ENCODE data around the gene C2CD3.
"Not testable (repeated sequence)": the region's sequence is repeated elsewhere in the genome, so short reads cannot be mapped to it uniquely, and the experiment has no call there.

Gene C2CD3

DNA sequence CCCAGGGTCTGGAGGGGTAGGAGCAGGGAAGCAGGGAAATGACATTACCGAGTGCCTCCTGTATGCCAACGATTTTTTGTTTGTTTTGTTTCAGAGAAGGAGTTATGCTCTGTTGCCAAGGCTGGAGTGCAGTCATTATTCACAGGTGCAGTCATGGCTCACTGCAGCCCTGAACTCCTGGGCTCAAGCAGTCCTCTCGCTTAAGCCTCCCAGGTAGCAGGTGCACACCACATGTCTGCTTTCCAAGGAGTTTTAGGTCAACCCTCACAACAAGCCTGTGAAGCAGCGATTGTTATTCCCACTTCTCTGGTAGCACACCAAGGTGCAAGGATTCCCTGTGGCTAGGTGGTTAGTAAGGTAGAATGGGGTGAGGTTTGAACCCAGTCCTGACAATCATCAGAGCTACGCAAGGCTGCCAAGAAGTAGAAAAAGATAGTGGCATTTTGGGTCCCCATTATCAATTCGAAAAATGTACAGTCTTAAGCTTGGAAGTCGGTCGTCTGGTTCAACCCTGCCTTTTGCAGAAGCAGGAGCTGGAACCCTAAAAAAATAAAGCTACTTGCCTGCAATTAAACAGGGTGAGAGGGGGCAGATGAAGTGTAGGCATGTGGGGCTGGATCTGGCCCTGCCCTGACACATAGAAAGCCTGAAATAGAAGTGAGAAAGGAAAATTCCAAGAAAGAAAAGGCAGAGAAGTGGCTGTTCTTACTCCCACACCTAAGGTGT lies 171.1 kb downstream of the C2CD3 start:
- DNase-seq: peak; percentile 37
- in situ Hi-C loops (cut with HindIII; ENCODE audit: low pct_ligation_motif_present, low pct_unique_long_range_greater_than_20kb, low sequenced_read_pairs): no loop called here

- no peak for DNase-seq
- in situ Hi-C loops (cut with HindIII; ENCODE audit: low pct_ligation_motif_present, low pct_unique_long_range_greater_than_20kb, low sequenced_read_pairs): no loop called here
Measured at GRCh38 chr11:73998846-73999575, 171.8 kb downstream of the C2CD3 start.

DNA sequence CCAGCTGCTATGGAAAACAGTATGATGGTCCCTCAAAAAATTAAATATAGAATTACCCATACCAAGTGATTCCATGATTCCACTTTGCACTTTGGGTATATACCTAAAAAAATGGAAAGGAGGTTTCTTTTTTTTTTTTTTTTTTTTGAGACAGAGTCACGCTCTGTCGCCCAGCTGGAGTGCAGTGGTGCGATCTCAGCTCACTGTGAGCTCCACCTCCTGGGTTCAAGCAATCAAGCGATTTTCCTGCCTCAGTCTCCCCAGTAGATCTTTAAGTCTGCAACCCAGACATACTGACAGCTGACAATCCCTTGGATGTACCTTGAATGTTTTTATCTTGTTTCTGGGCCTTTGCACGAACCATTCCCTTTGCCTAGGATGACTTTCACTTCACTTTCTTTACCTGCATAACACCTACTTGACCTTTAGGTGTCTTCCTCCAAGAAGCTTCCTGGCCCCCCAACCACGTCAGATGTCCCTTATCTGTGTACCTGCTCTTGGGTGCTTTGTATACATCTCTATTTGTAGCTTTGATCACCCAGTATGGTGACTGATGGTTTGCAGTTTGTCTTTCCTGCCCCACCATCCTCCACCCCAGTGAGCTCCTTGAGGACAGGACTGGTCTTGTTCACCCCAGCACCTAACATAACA lies 173.6 kb downstream of the C2CD3 start:
- in situ Hi-C loops (cut with HindIII; ENCODE audit: low pct_ligation_motif_present, low pct_unique_long_range_greater_than_20kb, low sequenced_read_pairs): no loop called here
- DNase-seq: no peak

GRCh38 chr11:73996161-73996747 lies 174.5 kb downstream of the C2CD3 start:
- DNase-seq: no peak
- in situ Hi-C loops (cut with HindIII; ENCODE audit: low pct_ligation_motif_present, low pct_unique_long_range_greater_than_20kb, low sequenced_read_pairs): no loop called here

DNA sequence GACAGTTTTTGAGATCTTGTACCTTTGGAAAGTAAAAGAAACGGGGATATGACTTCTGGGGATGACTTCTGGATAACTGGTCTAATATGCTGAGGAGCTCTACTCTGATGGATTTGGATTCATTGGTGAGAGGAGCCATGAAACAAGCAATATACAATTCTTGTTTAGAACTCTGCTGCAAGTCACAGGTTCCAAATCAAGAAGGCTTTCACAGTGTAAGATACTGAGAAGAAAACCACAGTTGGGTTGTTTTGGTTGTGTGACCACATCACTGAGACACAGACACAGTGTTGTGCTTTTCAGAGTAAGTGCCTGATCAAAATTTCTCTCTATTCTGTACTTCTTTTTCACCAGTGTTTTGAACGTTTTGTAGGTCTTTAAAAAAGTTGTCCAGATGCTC lies 175.1 kb downstream of the C2CD3 start:
- no peak for DNase-seq
- in situ Hi-C loops (cut with HindIII; ENCODE audit: low pct_ligation_motif_present, low pct_unique_long_range_greater_than_20kb, low sequenced_read_pairs): no loop called here

GRCh38 chr11:73995247-73995646 lies 175.6 kb downstream of the C2CD3 start:
- in situ Hi-C loops (cut with HindIII; ENCODE audit: low pct_ligation_motif_present, low pct_unique_long_range_greater_than_20kb, low sequenced_read_pairs): no loop called here
- no peak for DNase-seq

GRCh38 chr11:73991471-73992006 lies 179.3 kb downstream of the C2CD3 start:
- in situ Hi-C loops (cut with HindIII; ENCODE audit: low pct_ligation_motif_present, low pct_unique_long_range_greater_than_20kb, low sequenced_read_pairs): no loop called here
- DNase-seq: no peak

GRCh38 chr11:73990730-73991129 lies 180.1 kb downstream of the C2CD3 start:
- in situ Hi-C loops (cut with HindIII; ENCODE audit: low pct_ligation_motif_present, low pct_unique_long_range_greater_than_20kb, low sequenced_read_pairs): no loop called here
- no peak for DNase-seq

DNA sequence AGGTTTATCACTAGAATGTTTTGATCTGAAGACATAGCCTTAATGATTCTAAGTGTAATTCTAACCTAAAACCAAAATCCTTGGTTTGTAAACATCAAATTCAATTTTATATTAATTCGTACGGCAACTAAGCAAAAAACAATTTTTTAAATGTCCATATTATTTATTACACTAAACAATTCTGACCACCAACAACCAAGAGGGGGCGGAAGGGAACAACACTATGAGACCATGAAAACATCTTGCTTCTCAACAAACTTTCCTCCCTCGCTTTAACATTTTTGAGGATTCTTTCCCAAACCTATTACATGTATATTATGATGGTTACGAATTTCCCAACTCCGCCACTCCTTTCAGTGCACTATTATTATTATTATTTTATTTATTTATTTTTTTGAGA lies 181.6 kb downstream of the C2CD3 start:
- in situ Hi-C loops (cut with HindIII; ENCODE audit: low pct_ligation_motif_present, low pct_unique_long_range_greater_than_20kb, low sequenced_read_pairs): no loop called here
- no peak for DNase-seq

GRCh38 chr11:73988227-73988626 lies 182.6 kb downstream of the C2CD3 start:
- in situ Hi-C loops (cut with HindIII; ENCODE audit: low pct_ligation_motif_present, low pct_unique_long_range_greater_than_20kb, low sequenced_read_pairs): no loop called here

DNA sequence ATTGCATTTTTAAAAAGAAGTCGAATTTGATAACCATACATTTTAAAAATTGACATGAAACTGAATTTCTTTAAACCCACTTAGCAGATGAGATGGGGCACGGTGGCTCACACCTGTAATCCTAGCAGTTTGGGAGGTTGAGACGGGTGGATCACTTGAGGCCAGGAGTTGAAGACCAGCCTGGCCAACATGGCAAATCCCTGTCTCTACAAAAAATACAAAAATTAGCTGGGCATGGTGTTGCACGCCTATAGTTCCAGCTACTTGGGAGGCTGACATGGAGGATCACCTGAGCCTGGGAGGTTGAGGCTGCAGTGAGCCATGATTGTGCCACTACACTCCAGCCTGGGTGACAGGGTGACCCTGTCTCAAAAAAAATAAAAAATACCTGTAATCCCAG lies 185.1 kb downstream of the C2CD3 start:
- DNase-seq; in situ Hi-C loops (cut with HindIII; ENCODE audit: low pct_ligation_motif_present, low pct_unique_long_range_greater_than_20kb, low sequenced_read_pairs): not testable (repeated sequence)

More at GRCh38 chr11:73988227-73988626, 182.6 kb downstream of the C2CD3 start:
- DNase-seq: no peak

DNA sequence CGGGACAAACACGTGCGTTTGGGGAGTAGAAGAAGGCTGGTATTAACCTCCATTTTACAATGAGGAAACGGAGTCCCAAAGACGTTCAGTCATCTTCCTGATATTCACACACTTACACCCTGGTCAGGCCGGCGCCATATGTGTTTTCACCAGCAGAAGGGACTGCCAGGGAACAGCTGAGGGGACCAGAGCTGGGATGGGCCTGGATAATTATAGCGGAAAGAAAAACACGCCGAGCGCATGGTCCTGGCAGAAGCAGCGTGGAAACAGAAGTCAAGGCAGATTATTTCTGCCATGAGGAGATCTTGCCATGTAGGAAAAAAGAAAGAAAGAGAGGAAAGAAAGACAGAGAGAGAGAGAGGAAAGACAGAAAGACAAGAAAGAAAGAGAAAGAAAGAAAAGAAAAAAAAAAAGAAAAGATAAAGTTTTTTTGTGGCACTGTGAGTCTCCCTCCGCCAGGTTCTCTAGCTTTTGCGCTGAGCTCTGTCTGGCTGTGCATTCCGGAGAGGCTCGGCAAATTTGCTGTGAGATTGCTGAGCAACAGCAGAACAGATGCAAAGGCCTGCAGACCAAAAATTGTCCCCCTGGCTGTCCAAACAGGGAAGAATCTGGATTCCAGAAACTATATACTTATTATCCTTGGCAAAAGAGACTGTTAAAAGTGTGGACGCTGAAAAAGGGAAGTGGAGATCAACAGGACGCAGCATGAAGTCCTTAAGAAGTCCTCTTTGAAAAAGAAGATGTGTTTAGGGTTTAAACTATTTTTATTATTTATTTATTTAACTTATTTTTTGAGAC lies 186.9 kb downstream of the C2CD3 start:
- DNase-seq: no peak
- in situ Hi-C loops (cut with HindIII; ENCODE audit: low pct_ligation_motif_present, low pct_unique_long_range_greater_than_20kb, low sequenced_read_pairs): no loop called here

DNA sequence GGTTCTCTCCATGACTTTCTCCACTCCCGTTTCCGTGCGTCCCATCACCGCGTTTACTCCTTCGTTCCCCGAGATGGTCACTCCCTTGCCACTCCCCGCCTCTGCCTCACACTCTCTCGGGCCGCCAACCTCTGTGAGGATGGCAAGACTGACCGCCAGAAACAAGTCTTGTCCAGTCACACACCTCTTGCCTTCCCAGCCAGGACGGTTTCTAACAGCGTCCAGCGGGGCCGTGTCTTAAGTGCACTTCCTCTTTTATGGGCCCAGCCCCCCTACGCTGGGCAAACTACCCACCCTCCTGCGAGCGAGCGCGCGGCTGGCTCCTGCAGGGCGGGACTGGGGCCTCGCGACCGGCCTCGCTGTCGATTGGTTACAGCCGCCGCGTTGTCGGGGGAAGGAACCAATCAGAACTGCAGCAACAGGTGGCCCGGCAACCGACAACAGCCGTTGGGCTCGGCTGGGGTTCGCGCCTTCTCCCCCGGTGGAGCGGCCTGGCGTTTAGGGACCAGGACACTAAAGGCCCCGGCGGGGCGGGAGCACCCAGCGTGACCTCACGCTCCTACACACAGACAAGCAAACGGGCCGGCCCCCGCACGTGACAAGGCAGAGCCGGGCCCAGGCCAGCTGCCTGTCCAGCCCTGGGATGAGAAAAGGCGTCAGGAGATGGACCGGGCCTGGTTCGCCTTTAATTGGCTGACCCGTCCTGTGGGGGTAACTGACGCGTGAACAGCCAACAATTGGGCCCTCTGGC lies 187.6 kb downstream of the C2CD3 start:
- DNase-seq: peak; percentile 87
- in situ Hi-C loops (cut with HindIII; ENCODE audit: low pct_ligation_motif_present, low pct_unique_long_range_greater_than_20kb, low sequenced_read_pairs): no loop called here

- peak; percentile 68 for DNase-seq
Measured at GRCh38 chr11:73982595-73982989, 188.2 kb downstream of the C2CD3 start, which contains the start of gene UCP2. UCP2 (minus strand) TSS chr11:73982843; CDS start chr11:73978378, 4,465 bp downstream.

DNA sequence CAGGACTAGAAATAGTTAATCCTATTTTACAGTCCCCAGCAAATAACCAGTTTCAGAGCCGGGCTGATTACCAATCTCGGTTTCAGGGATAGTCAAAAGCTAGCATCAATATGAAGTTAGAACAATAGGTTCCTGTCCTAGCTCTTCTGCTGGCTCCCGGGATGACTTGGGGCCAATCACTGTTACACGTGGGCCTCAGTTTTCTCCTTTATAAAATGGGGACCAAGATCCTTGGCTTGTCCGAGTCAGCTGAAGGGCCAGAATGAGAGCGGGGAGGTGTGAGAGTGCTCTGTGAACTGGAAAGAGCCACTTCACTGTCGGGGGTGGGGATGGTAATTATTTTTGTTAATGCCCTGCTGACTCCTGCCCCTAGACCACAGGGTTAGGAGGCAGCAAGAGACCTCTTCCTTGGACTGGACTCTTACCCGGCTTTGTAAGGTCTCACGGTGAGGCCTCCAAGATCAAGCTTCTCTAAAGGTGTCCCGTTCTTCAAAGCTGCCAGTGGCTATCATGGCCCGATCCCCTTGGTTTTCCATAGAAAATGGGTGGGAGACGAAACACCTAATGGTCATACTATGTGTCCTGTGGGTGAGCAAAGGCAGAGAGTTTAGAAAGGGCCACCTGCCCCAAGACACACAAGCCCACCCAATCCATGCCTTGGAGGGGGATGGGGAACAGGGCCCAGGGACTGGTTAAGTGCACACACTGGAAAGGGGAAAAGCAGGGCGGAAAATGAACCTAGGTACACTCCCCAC lies 189.6 kb downstream of the C2CD3 start:
- in situ Hi-C loops (cut with HindIII; ENCODE audit: low pct_ligation_motif_present, low pct_unique_long_range_greater_than_20kb, low sequenced_read_pairs): no loop called here
- DNase-seq: no peak

More at GRCh38 chr11:73982595-73982989, 188.2 kb downstream of the C2CD3 start, which contains the start of gene UCP2:
- in situ Hi-C loops (cut with HindIII; ENCODE audit: low pct_ligation_motif_present, low pct_unique_long_range_greater_than_20kb, low sequenced_read_pairs): no loop called here

GRCh38 chr11:73980001-73980961 lies 190.5 kb downstream of the C2CD3 start:
- DNase-seq: no peak
- in situ Hi-C loops (cut with HindIII; ENCODE audit: low pct_ligation_motif_present, low pct_unique_long_range_greater_than_20kb, low sequenced_read_pairs): no loop called here

Measured in ACHN (cell line).